Measurements from ENCODE around the gene PORCN. TPM values are rescaled to one million over a fixed set of nuclear protein-coding genes. Genes with fewer than 3 reads are reported as not detected.
A peak's percentile ranks its signal among the peaks of the same experiment; 100 is the strongest.

The PORCN gene
- total RNA-seq, 2 donors from 2014 or later, result 19.4 to 20.3 TPM

- Mint-ChIP-seq H3K4me1 (ENCODE audit: low read depth) (peaks cover 24% of the 10 kb centered on the region), H3K27me3 (ENCODE audit: low read depth) (no peaks in the 10 kb centered on the region), H3K36me3 (ENCODE audit: insufficient read depth in 2 of 2) (peaks cover 1 to 14% of the 10 kb centered on the region in 2 donors), H3K27ac (peak overlapping the region; percentile 39), H3K9me3 (no peaks in the 10 kb centered on the region), H3K4me3 (no peak overlapping the region)
- DNase-seq (no peak), ATAC-seq (replicated peaks in 1 of 2) (no peak)
Measured at GRCh38 chrX:48480583-48480982, 28.2 kb upstream of the PORCN start.

GRCh38 chrX:48482526-48482925 is 26.3 kb upstream of the PORCN start:
- no peak overlapping the region for H3K27ac Mint-ChIP-seq
- ATAC-seq (replicated peaks in 1 of 2), result no peak

DNA sequence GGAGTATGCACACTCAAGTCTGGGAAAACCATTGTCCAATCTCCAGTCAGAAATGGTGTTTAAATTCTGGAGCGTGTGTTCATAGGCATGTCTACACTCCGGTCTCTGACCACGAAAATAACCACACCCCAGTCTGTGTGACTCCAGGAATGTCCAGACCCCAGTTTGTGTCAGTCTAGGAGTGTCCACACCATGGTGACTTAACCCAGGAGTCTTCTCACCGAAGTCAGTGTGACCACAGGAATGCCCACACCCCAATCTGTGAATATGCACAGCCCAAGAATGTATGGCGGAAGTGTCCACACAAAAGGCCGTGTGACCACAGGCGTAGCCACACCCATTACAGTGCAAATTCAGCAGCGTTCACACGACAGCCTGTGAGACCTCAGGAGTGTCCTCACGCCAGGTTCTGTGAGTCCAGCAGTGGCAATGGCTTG is 21.4 kb upstream of the PORCN start:
- no peaks in the 10 kb centered on the region for H3K36me3 Mint-ChIP-seq (ENCODE audit: insufficient read depth in 2 of 2)
- DNase-seq (no peak), ATAC-seq (replicated peaks in 1 of 2) (no peak)
- H3K27ac Mint-ChIP-seq, result no peak overlapping the region
- H3K4me1 Mint-ChIP-seq (ENCODE audit: low read depth), result no peaks in the 10 kb centered on the region
- H3K9me3 Mint-ChIP-seq, result no peaks in the 10 kb centered on the region
- H3K27me3 Mint-ChIP-seq (ENCODE audit: low read depth), result peaks cover 6% of the 10 kb centered on the region
- no peak overlapping the region for H3K4me3 Mint-ChIP-seq

More at GRCh38 chrX:48482526-48482925, 26.3 kb upstream of the PORCN start:
- no peak overlapping the region for H3K4me3 Mint-ChIP-seq
- peaks cover 12% of the 10 kb centered on the region for H3K4me1 Mint-ChIP-seq (ENCODE audit: low read depth)
- H3K36me3 Mint-ChIP-seq (ENCODE audit: insufficient read depth in 2 of 2), result peaks cover 0 to 9% of the 10 kb centered on the region in 2 donors
- H3K9me3 Mint-ChIP-seq, result no peaks in the 10 kb centered on the region
- no peak for DNase-seq
- no peaks in the 10 kb centered on the region for H3K27me3 Mint-ChIP-seq (ENCODE audit: low read depth)

DNA sequence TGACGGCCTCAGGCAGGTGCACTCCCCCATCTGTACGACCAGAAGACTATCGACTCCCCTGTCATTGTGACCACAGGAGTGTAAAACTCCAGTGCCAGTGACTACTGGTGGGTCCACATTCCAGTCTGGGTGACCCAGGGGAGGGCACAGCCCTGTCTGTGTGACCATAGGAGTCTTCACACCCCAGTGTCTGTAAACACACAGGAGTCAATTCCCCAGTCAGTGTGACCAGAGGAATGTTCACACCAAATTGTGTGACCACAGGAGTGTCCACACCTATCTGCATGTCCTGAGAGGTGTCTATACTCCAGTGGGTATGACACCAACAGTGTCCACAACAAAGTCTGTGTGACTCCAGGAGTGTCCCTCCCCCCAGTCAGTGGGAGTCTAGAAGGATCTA is 20.8 kb upstream of the PORCN start:
- H3K27me3 Mint-ChIP-seq (ENCODE audit: low read depth), result peaks cover 6% of the 10 kb centered on the region
- H3K4me3 Mint-ChIP-seq, result no peak overlapping the region
- no peaks in the 10 kb centered on the region for H3K9me3 Mint-ChIP-seq
- ATAC-seq (replicated peaks in 1 of 2) (no peak), DNase-seq (no peak)
- H3K4me1 Mint-ChIP-seq (ENCODE audit: low read depth), result no peaks in the 10 kb centered on the region
- no peaks in the 10 kb centered on the region for H3K36me3 Mint-ChIP-seq (ENCODE audit: insufficient read depth in 2 of 2)
- H3K27ac Mint-ChIP-seq, result no peak overlapping the region

GRCh38 chrX:48489296-48489695 is 19.5 kb upstream of the PORCN start:
- H3K27me3 Mint-ChIP-seq (ENCODE audit: low read depth), result peaks cover 6% of the 10 kb centered on the region
- H3K4me1 Mint-ChIP-seq (ENCODE audit: low read depth), result no peaks in the 10 kb centered on the region
- H3K36me3 Mint-ChIP-seq (ENCODE audit: insufficient read depth in 2 of 2), result no peaks in the 10 kb centered on the region
- no peaks in the 10 kb centered on the region for H3K9me3 Mint-ChIP-seq
- DNase-seq (no peak), ATAC-seq (replicated peaks in 1 of 2) (no peak)
- no peak overlapping the region for H3K4me3 Mint-ChIP-seq
- no peak overlapping the region for H3K27ac Mint-ChIP-seq

DNA sequence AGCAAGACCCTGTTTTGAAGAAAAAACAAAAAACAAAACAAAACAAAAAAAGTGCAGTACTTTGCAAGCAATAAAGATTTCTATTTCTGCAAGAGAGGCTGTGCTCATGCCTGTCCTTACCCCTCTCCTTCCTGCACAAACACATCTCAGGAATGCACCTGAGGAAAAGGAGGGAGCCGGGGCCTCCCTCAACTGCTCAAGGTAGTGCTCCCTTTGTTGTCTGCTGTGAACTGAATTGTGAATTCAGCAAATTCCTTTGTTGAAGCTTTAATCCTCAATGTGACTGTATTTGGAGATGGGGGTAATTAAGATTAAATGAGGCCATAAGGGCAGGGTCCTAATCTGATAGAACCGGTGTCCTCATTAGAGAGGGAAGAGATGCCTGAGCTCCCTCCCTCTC is 18.9 kb upstream of the PORCN start:
- no peak for DNase-seq
- Mint-ChIP-seq H3K36me3 (ENCODE audit: insufficient read depth in 2 of 2) (no peaks in the 10 kb centered on the region), H3K27ac (no peak overlapping the region), H3K9me3 (no peaks in the 10 kb centered on the region), H3K4me3 (no peak overlapping the region), H3K4me1 (ENCODE audit: low read depth) (no peaks in the 10 kb centered on the region), H3K27me3 (ENCODE audit: low read depth) (peaks cover 6% of the 10 kb centered on the region)
- ATAC-seq (replicated peaks in 1 of 2), result no peak

GRCh38 chrX:48490661-48491060 is 18.1 kb upstream of the PORCN start:
- DNase-seq (no peak), ATAC-seq (replicated peaks in 1 of 2) (no peak)
- Mint-ChIP-seq H3K4me1 (ENCODE audit: low read depth) (no peaks in the 10 kb centered on the region), H3K27ac (no peak overlapping the region), H3K4me3 (no peak overlapping the region), H3K9me3 (no peaks in the 10 kb centered on the region), H3K36me3 (ENCODE audit: insufficient read depth in 2 of 2) (no peaks in the 10 kb centered on the region), H3K27me3 (ENCODE audit: low read depth) (peaks cover 10% of the 10 kb centered on the region)

- no peaks in the 10 kb centered on the region for H3K9me3 Mint-ChIP-seq
- H3K4me1 Mint-ChIP-seq (ENCODE audit: low read depth), result no peaks in the 10 kb centered on the region
- ATAC-seq (replicated peaks in 1 of 2) (no peak), DNase-seq (no peak)
- no peaks in the 10 kb centered on the region for H3K36me3 Mint-ChIP-seq (ENCODE audit: insufficient read depth in 2 of 2)
- peaks cover 12% of the 10 kb centered on the region for H3K27me3 Mint-ChIP-seq (ENCODE audit: low read depth)
- H3K27ac Mint-ChIP-seq, result no peak overlapping the region
- H3K4me3 Mint-ChIP-seq, result no peak overlapping the region
Measured at GRCh38 chrX:48491809-48492208, 17.0 kb upstream of the PORCN start.

GRCh38 chrX:48492293-48492910 is 16.4 kb upstream of the PORCN start:
- Mint-ChIP-seq H3K4me3 (no peak overlapping the region), H3K9me3 (no peaks in the 10 kb centered on the region), H3K36me3 (ENCODE audit: insufficient read depth in 2 of 2) (no peaks in the 10 kb centered on the region), H3K27ac (no peak overlapping the region), H3K27me3 (ENCODE audit: low read depth) (peaks cover 12% of the 10 kb centered on the region), H3K4me1 (ENCODE audit: low read depth) (no peaks in the 10 kb centered on the region)
- ATAC-seq (replicated peaks in 1 of 2), result no peak
- no peak for DNase-seq

GRCh38 chrX:48493890-48494364 is 14.9 kb upstream of the PORCN start:
- Mint-ChIP-seq H3K27me3 (ENCODE audit: low read depth) (peaks cover 17% of the 10 kb centered on the region), H3K4me3 (no peak overlapping the region), H3K36me3 (ENCODE audit: insufficient read depth in 2 of 2) (no peaks in the 10 kb centered on the region), H3K9me3 (no peaks in the 10 kb centered on the region), H3K4me1 (ENCODE audit: low read depth) (peaks cover 4% of the 10 kb centered on the region), H3K27ac (no peak overlapping the region)
- DNase-seq (peak; percentile 12 to 25), ATAC-seq (replicated peaks in 1 of 2) (peak in 1 of 2 donors; percentile 54)

GRCh38 chrX:48496660-48497059 is 12.1 kb upstream of the PORCN start:
- Mint-ChIP-seq H3K9me3 (no peaks in the 10 kb centered on the region), H3K27me3 (ENCODE audit: low read depth) (peaks cover 11% of the 10 kb centered on the region), H3K4me1 (ENCODE audit: low read depth) (peaks cover 4% of the 10 kb centered on the region), H3K4me3 (no peak overlapping the region), H3K27ac (no peak overlapping the region), H3K36me3 (ENCODE audit: insufficient read depth in 2 of 2) (no peaks in the 10 kb centered on the region)
- ATAC-seq (replicated peaks in 1 of 2), result no peak
- DNase-seq, result no peak

DNA sequence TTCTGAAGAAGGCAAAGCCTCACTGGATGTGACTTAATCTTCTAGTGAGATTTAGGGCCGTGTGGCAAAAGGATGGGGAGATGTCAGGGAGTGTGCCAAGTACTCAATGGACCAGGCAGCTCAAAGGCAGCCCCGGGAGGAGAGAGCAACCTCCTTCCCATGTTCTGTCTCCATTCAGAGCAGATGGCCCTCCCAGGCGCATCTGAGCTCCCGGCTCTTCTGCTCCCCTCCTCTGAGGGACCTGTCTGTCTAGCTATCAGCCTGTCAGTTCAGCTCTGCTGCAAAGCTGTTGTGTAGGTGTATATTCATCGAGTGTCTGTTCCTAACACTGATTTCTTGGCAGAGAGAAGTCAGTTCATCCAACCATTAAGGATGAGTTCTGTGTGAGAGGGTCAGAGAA is 10.9 kb upstream of the PORCN start:
- DNase-seq, result no peak
- no peak for ATAC-seq (replicated peaks in 1 of 2)
- no peaks in the 10 kb centered on the region for H3K36me3 Mint-ChIP-seq (ENCODE audit: insufficient read depth in 2 of 2)
- H3K27me3 Mint-ChIP-seq (ENCODE audit: low read depth), result peaks cover 11% of the 10 kb centered on the region
- H3K4me1 Mint-ChIP-seq (ENCODE audit: low read depth), result peaks cover 4% of the 10 kb centered on the region
- no peak overlapping the region for H3K4me3 Mint-ChIP-seq
- no peaks in the 10 kb centered on the region for H3K9me3 Mint-ChIP-seq
- H3K27ac Mint-ChIP-seq, result no peak overlapping the region

- ATAC-seq (replicated peaks in 1 of 2) (peak; percentile 13 to 38), DNase-seq (no peak)
- no peak overlapping the region for H3K27ac Mint-ChIP-seq
- peaks cover 11% of the 10 kb centered on the region for H3K27me3 Mint-ChIP-seq (ENCODE audit: low read depth)
- H3K4me1 Mint-ChIP-seq (ENCODE audit: low read depth), result peaks cover 4% of the 10 kb centered on the region
- H3K4me3 Mint-ChIP-seq, result no peak overlapping the region
- H3K9me3 Mint-ChIP-seq, result no peaks in the 10 kb centered on the region
- H3K36me3 Mint-ChIP-seq (ENCODE audit: insufficient read depth in 2 of 2), result no peaks in the 10 kb centered on the region
Measured at GRCh38 chrX:48498374-48498809, 10.4 kb upstream of the PORCN start.

DNA sequence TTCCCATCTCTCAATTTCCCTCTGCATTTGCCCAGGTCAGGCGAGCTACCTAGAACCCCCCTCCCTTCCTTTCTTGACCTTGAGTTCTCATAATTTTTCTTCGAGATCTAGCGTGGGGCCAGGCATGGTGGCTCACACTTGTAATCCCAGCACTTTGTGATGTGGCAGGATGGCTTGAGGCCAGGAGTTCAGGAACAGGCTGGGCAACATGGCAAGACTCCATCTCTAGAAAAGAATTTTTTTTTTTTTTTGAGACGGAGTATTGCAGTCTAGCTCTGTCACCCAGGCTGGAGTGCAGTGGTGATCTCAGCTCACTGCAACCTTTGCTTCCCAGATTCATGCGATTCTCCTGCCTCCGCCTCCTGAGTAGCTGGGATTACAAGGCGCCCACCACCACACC is 4.5 kb upstream of the PORCN start:
- Mint-ChIP-seq H3K27me3 (ENCODE audit: low read depth) (no peaks in the 10 kb centered on the region), H3K9me3 (no peaks in the 10 kb centered on the region), H3K27ac (no peak overlapping the region), H3K4me1 (ENCODE audit: low read depth) (no peaks in the 10 kb centered on the region), H3K4me3 (no peak overlapping the region), H3K36me3 (ENCODE audit: insufficient read depth in 2 of 2) (no peaks in the 10 kb centered on the region)
- ATAC-seq (replicated peaks in 1 of 2) (no peak), DNase-seq (no peak)
